Stomach (tissue), 4 donors: ENCODE measurements around the gene C7orf33.

ENCODE experiments used
- CTCF ChIP-seq, 7 experiments: fragments of 450-650 bp in 4 of 7; fragments of 200-600 bp in 3 of 7; sonication (generic) in 3 of 7; IDR thresholded peaks; one replicate each; pipeline ENCODE4 v1.5.1; 2016 to 2019; ENCODE audit warnings: antibody characterized with exemption in 7 of 7, control low read depth in 2 of 7, mild to moderate bottlenecking in 1 of 7
- POLR2A ChIP-seq, 4 donors: fragments of 450-650 bp; IDR thresholded peaks; one replicate each; pipeline ENCODE4 v1.6.1; 2016; ENCODE audit warnings: antibody characterized with exemption in 4 of 4, control low read depth in 2 of 4, mild to moderate bottlenecking in 1 of 4, moderate library complexity in 1 of 4

GRCh38 chr7:148543302-148543701, 47.3 kb upstream of the C7orf33 start:
- no peak for TF ChIP-seq POLR2A (IDR thresholded peaks at IDR 0.05)
- TF ChIP-seq CTCF (IDR thresholded peaks at IDR 0.05): no peak
